GM18519 (cell line): ENCODE results near the gene TRMT1.

ENCODE experiments used
- ATAC-seq: cut with Tn5 transposase; IDR thresholded peaks from one replicate; pipeline ENCODE4 v1.9.1; 2021; ENCODE audit warnings: mild to moderate bottlenecking, moderate library complexity; ENCODE audit not compliant: unreplicated experiment, low FRiP score

TRMT1 gene

DNA sequence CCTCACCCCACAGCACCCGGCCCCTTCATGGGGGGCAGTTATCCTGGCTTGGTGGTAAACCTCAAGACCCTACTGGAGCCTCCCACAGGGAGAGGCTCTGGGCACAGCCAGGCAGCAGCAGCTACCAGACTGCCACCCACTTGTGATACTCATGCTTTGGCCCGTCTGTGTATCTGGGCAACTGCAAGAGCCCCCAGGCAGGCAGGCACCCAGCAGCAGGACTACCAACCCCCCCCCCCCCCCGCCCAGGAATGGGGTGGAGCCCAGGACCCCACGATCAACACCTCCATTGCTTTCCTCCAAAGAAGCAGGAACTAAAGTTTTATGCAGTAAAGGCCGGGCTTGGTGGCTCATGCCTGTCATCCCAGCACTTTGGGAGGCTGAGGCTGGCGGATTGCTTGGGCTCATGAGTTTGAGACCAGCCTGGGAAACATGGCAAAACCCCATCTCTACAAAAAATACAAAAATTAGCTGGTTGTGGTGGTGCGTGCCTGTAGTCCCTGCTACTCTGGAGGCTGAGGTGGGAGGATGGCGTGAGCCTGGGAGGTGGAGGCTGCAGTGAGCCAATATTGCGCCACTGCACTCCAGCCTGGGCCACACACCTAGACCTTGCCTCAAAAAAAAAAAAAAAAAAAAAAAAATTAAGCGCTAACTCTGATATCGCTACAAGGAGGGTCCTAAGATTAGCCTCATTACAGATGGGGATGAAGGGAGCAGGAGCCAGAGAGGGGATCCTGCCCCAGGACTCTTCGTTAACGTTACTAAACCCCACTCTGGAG, 12.8 kb downstream of the TRMT1 start:
- ATAC-seq: no peak

DNA sequence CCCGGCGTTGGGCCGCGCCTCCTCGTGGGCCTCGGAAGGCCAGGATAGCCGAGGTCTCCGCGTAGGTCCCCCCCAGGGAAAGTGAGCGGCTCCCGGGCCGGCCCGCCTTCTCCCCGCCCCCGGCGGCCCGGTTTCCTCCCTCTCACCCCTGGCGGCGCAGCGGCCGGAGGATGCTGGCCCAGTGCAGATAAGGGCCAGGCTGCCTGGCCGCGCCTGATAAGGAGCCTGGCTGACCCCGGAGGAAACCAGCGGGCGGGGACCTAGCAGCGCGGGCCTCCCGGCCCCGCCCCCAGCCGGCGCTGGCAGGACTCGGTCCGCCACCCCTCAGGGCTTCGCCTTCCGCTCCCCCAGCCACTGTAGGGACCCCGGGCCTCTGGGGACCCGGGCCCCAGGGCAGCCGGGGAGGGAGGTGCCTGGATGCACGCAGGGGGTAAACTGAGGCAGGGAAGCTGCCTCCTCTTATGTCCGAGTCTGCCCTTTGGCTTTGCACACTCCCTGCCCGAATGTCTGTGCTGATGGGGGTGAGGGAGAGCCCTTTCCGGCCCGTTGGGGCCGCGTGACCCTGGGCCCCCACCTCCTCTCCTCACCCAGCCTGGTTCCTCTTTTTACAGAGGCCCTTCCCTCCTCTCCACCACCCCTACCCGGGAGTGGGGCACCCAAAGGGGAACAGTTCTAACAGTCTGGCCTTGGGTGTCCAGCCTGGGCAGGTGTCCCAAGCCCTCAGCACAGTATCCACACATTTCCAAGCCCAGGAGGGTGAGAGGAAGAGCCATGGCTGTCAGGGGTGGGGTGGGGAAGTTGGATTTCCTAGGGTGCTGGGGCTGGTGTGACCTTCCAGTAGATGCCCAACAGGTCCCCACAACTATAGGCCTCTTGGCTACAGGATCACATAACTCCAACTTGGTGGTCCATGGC, 13.6 kb downstream of the TRMT1 start, which contains the start of gene LYL1:
Gene LYL1, minus strand, starts transcription at position 193 of the 915 bp plus-strand sequence. CDS start 1,687 bp downstream, outside the sequence.
- no peak for ATAC-seq

GRCh38 chr19:13102416-13102665, 14.2 kb downstream of the TRMT1 start:
- ATAC-seq: no peak

DNA sequence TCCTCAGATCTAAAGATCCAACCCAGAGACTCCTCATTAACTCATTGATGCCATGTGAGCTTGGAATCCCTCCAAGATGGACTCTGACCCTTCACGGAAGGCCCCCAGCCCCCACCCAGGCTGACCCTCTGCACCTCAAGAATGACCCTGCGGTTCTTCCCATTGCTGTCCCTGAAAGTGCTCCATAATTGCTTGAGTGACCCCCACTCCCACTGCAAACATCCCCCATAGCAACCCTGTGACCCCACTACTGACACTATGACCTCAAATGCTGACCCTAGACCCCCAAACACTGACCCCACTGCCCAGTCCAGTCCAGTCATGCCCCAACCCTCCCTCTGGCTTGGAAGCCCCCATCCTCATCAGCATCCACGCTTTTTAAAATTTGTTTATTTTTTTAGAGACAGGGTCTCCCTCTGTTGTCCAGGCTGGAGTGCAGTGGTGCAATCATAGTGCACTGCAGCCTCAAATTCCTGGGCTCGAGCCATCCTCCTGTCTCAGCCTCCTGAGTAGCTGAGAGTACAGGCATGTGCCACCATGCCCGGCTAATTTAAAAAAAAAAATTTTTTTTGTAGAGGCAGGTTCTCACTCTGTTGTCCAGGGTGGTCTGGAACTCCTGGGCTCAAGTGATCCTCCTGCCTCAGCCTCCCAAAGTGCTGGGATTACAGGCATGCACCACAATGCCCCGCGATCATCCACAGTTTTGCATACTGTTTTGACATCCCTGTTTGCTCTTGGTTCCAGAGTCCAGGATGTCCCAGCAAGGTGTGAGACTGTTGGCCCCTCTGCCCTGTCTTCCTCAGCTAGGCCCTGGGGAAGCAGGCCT, 14.7 kb downstream of the TRMT1 start:
- no peak for ATAC-seq

DNA sequence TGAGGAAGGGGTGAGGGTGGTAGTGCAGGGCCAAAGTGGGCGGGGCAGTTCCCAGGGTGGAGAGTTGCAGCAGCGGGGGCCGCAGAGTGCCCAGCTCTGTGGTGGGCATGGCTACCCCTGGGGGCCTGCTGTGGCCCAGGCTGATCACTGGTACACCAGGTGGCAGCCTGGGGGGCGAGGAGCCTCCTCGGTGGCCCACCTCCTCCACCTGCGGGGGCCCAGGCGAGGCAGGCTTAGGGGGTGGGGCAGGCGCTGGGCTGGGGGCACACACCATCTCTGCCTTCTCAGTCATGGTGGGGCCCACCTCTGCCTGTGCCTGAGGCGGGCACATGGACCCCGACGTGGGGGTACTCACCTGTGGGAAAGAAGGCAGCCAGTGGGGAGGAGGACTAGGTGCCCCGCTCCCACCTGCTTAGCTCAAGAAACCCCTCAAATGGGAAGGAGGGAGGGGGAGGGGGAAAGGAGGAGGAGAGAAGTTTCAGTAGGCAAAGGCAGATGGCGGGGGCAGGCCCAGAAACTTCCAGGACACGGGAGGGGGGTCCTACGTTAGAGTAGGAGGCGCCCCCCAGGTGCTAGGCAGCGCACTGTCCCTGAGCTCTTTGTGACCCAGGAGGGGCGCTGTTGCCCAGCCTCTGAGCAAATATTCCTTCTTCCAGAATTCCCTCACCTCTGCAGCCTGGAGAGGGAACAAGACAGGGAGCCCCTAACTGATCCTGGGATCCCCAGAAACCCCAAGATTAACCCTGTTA, 15.5 kb downstream of the TRMT1 start:
- no peak for ATAC-seq

GRCh38 chr19:13100031-13100588, 16.4 kb downstream of the TRMT1 start:
- no peak for ATAC-seq

GRCh38 chr19:13099073-13099999, 17.2 kb downstream of the TRMT1 start:
- ATAC-seq: no peak

DNA sequence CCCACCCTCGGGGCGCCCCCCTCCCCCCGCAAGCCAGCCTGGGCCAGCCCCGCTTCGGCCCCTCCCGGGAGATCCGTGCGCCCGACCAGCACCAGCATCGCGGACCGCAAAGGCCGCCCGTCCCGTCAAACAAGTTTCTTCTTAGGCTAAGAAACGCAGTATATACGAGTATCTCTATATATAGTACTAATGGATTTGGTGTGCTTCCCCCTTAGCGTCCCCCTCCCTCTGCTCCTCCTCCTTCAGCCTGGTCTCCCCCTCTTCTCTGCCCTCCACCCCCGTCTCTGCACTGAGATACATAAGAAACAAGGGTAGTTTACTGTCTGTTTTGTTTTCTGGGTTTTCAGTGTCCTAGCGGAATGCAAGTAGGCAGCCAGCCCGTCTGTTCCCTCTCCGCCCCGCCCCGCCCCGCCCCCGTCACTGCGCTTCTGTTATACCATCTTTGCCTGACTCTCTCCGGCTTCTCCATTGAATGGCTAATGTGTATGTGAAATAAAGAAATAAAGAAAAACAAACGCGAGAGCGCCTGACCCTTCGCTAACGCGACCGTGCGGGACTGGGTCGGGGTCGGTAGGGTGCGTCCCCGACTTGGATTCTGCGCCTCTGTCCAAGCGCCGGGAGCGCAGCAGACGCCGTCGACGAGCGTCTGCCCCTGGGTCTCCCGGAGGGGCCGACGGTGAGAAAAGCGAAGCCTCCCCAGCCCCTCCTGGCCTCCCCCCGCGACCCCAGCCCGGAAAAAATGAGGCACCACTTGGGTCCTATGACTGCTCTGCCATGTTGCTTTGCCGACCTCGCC, 18.1 kb downstream of the TRMT1 start:
- ATAC-seq: no peak

DNA sequence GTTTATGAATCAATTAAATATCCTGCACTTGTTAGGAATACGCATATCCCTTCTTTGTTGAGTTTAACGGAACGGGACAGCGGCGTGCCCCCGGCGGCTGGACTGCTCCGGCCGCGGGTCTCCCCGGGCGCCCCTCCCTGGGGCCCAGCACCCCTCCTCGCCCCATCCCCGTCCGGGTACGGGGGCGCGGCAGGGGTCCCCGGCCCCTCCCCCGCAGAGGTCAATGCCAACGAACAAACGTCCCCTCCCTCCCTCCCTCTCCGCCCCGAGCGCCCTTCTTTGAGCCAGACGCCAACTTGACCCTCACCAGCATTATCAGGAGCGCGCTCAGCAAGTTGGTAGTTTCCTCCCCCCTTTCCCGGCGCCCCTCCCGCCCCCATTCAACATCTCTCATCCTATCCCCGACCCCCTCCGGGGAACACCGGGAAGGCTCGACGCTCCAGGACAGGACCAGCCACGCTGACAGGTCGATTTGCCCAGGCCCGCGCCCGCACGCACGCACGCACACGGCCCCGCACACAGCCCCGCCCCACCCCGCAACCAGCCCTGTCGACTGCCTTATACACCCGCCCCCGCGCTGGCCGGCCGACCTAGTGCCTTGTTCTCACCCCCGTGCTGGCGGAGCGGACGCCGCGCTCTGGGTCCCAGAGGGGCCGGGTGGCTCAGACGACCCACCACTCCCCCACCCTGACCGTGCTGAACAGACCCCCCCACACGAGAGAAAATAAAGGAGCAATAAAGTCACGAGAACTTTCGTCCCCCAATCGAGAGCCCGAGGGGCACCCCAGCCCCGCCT, 18.9 kb downstream of the TRMT1 start:
- ATAC-seq: no peak

GRCh38 chr19:13097033-13097462, 19.5 kb downstream of the TRMT1 start:
- no peak for ATAC-seq

DNA sequence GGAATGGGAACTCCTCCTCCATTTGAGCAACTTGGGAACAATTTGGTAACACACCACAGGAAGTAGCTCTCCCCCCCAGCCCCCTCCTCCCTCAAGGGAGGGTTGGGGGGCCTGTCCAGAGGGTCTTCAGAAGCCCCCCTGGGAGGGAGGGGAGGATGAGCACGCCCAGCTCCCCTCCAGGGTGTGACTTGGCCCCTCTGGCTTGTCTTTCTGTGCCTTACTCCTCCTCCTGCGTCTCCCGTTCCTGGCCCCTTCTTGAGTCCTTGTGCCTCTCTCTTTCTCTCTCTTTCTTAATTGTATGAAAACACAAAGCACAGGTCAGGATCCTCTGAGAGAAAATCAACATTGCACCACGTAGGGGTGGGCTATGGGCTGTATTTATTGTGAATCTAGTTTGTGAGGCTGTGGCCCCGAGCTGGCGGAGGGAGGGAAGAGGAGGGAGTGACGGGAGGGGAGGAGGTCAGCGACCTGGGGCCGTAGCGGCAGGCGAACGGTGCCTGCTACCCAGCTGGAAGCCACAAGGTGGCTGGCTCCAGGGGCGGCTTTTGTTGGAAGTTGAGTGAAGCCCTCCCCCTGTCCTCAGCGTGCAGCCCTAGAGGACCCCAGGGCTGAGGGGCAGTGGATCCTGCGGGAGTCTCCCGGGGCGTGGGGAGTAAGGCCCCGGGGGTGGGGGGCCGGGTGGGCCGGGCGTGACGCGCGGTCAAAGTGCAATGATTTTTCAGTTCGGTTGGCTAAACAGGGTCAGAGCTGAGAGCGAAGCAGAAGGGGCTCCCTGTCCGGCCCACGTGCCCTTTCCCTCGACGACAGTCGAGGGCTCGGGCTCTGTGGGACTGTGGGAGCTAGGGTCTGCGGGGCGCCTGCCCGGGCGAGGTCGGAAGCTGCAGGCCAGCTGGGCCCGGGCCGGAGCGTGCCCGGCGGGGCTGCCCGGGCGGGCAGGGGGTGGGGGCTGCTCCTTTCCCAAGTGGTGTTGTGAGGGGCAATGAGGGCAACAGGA, 20.3 kb downstream of the TRMT1 start:
- ATAC-seq: no peak

DNA sequence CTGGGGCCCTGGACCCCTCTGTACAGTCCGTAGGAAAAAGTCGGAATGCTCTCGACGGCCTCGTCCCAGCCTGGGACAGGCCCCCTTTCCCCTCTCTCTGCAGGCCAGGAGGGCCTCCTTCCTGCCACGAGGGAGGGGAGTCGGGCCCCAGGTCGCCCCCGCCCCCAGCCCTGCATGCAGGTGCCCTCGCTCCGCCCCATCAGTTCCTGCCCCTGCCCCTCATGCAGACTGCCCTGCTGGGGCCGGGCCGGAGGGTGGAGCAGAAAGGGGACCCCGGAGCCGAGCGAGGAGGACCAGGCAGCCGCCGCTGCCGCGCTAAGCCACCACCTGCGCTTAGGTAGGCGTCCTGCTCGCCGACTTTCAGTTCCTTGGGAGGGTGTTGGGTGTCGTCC, 21.2 kb downstream of the TRMT1 start:
- no peak for ATAC-seq

GRCh38 chr19:13094771-13095392, 21.7 kb downstream of the TRMT1 start:
- no peak for ATAC-seq

- no peak for ATAC-seq
These were observed 22.4 kb downstream of the TRMT1 start for GRCh38 chr19:13094106-13094504.

GRCh38 chr19:13093407-13094105, 23.0 kb downstream of the TRMT1 start:
- ATAC-seq: no peak
